ENCODE data around the gene SUMO1. TPM values are rescaled to one million over a fixed set of nuclear protein-coding genes. Genes with fewer than 3 reads are reported as not detected.

Gene SUMO1
- total and polyA plus RNA-seq, 2 of the 4 experiments (the other 2 are of a cell fraction), result 72.3 to 90.0 TPM

DNA sequence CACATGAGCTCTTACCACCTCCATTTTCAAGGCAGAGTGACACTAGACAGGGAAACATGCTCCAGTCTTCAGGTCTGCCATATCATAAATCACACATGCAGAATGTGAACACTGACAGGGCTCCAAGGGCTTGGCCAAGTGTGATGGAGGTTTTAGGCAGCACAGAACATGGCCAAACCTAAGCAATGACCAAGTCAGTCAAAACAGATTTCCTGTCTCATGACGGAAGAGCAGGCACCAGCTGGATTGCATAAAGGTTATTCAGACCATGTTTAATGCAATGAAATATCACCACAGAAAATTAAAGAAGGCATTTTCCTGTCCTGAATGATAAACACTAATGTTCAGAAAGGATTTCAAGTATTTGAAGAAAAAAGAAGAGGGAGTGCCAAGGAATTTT, 72.5 kb downstream of the SUMO1 start:
- CTCF ChIA-PET, result interaction anchor here (0.7 to 0.8 kb wide), 2 partner anchors 21 to 41 kb away, joined by 3 read pairs; no protein-coding TSS in a partner anchor
- peak; percentile 54 for DNase-seq
- H2AFZ ChIP-seq (replicated peaks; ENCODE audit: low read length, poor library complexity), result peak overlapping the region; percentile 72

More for the DNA sequence above, 72.5 kb downstream of the SUMO1 start:
- POLR2A ChIA-PET (ENCODE audit: unreplicated experiment), result no interaction called here
- Histone ChIP-seq H4K5ac (ENCODE audit: low read depth, low read length) (no peak overlapping the region), H3K4me3 (ENCODE audit: insufficient read depth, low read depth, low read length) (no peak overlapping the region), H3K14ac (replicated peaks; ENCODE audit: low read depth, low read length) (peak overlapping the region; percentile 91), H4K20me1 (ENCODE audit: insufficient read depth, low read length) (no peaks in the 10 kb centered on the region), H2AK5ac (ENCODE audit: low read depth, low read length) (peak overlapping the region; percentile 66; the same call in 1 of the 2 replicates), H2BK5ac (ENCODE audit: low read depth, low read length, poor library complexity, severe bottlenecking) (no peak overlapping the region), H3K27me3 (ENCODE audit: control insufficient read depth, insufficient read depth, low read length) (no peaks in the 10 kb centered on the region), H3K9me1 (ENCODE audit: insufficient read depth, low read length) (peaks cover 6% of the 10 kb centered on the region), H3K4ac (ENCODE audit: low read depth, low read length) (peak overlapping the region; percentile 59), H4K8ac (ENCODE audit: low read depth in 2 of 2, low read length in 2 of 2) (peak overlapping the region in 1 of 2 experiments; percentile 58; a peak in 2 of 4 replicates), H3K9me3 (ENCODE audit: control insufficient read depth, insufficient read depth, low read length) (no peaks in the 10 kb centered on the region), H2BK15ac (ENCODE audit: low read depth, low read length) (0 out of 3 replicates have a peak overlapping the region, but pooled peaks have one; percentile 42), H3K18ac (ENCODE audit: low read depth, low read length) (no peak overlapping the region), H3K56ac (ENCODE audit: extremely low read depth, insufficient read depth, low read length) (no peak overlapping the region), H2AK9ac (replicated peaks; ENCODE audit: low read depth, low read length, poor library complexity) (peak overlapping the region; percentile 79), H3K4me1 (ENCODE audit: control insufficient read depth, insufficient read depth, low read length) (peaks cover 12% of the 10 kb centered on the region), H4K91ac (ENCODE audit: insufficient read depth, low read depth, low read length) (peak overlapping the region; percentile 40), H3K27ac (ENCODE audit: insufficient read depth, low read length) (no peak overlapping the region), H3K4me2 (ENCODE audit: low read depth, low read length) (no peak overlapping the region), H3K9ac (ENCODE audit: low read depth, low read length) (no peak overlapping the region), H3K36me3 (ENCODE audit: control insufficient read depth, insufficient read depth, low read length) (no peaks in the 10 kb centered on the region), H2BK20ac (ENCODE audit: low read depth, low read length) (no peak overlapping the region), H3K23ac (ENCODE audit: low read depth, low read length) (peak overlapping the region; percentile 76; the same call in 1 of the 2 replicates), H3K79me1 (ENCODE audit: low read depth in 1 of 2, low read length in 2 of 2) (no peaks in the 10 kb centered on the region), H2BK120ac (ENCODE audit: low read depth, low read length) (peak overlapping the region; percentile 28)
- ATAC-seq (ENCODE audit: low read depth), result 0 out of 2 replicates have a peak, but pooled peaks have one; percentile 33
- in situ Hi-C loops (cut with MboI; ENCODE audit: low sequenced_read_pairs) (loop anchor here (10.0 kb wide), 1 partner anchor 371 kb away; no protein-coding TSS in a partner anchor), dilution Hi-C loops (cut with HindIII; ENCODE audit: low sequenced_read_pairs, unreplicated experiment) (no loop called here), intact Hi-C loops (cut with micrococcal nuclease) (no loop called here)
- no CpG with 5 or more reads among the region's 1 CpG for WGBS, 2 experiments (ENCODE audit: extremely low coverage in 2 of 2, insufficient read length in 1 of 2)
- TF ChIP-seq RFX5 (IDR thresholded peaks at IDR 0.05; ENCODE audit: low read depth, low read length), result no peak
- no peak for TF ChIP-seq FOS (IDR thresholded peaks at IDR 0.05; ENCODE audit: low read depth, low read length)
- no peak for TF ChIP-seq SMC3 (IDR thresholded peaks at IDR 0.05; ENCODE audit: low read depth, low read length)
- no peak for TF ChIP-seq MXI1 (IDR thresholded peaks at IDR 0.05; ENCODE audit: borderline replicate concordance, low read depth, low read length)
- TF ChIP-seq, protein P1, sequence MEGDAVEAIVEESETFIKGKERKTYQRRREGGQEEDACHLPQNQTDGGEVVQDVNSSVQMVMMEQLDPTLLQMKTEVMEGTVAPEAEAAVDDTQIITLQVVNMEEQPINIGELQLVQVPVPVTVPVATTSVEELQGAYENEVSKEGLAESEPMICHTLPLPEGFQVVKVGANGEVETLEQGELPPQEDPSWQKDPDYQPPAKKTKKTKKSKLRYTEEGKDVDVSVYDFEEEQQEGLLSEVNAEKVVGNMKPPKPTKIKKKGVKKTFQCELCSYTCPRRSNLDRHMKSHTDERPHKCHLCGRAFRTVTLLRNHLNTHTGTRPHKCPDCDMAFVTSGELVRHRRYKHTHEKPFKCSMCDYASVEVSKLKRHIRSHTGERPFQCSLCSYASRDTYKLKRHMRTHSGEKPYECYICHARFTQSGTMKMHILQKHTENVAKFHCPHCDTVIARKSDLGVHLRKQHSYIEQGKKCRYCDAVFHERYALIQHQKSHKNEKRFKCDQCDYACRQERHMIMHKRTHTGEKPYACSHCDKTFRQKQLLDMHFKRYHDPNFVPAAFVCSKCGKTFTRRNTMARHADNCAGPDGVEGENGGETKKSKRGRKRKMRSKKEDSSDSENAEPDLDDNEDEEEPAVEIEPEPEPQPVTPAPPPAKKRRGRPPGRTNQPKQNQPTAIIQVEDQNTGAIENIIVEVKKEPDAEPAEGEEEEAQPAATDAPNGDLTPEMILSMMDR (conservative IDR thresholded peaks at IDR 0.05; ENCODE audit: low read depth, low read length), result no peak
- no peak for TF ChIP-seq CHD1 (IDR thresholded peaks at IDR 0.05; ENCODE audit: low read depth, low read length)
- no peak for TF ChIP-seq NFE2L2 (IDR thresholded peaks at IDR 0.05; ENCODE audit: low read depth, low read length)
- TF ChIP-seq, protein P2, sequence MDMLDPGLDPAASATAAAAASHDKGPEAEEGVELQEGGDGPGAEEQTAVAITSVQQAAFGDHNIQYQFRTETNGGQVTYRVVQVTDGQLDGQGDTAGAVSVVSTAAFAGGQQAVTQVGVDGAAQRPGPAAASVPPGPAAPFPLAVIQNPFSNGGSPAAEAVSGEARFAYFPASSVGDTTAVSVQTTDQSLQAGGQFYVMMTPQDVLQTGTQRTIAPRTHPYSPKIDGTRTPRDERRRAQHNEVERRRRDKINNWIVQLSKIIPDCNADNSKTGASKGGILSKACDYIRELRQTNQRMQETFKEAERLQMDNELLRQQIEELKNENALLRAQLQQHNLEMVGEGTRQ (IDR thresholded peaks at IDR 0.05; ENCODE audit: low read depth, low read length), result no peak
- no peak for TF ChIP-seq RCOR1 (IDR thresholded peaks at IDR 0.05; ENCODE audit: insufficient replicate concordance, low read length)
- no peak for TF ChIP-seq CEBPB (IDR thresholded peaks at IDR 0.05; ENCODE audit: low read depth, low read length)
- no peak for TF ChIP-seq MAFK (IDR thresholded peaks at IDR 0.05; ENCODE audit: low read depth, low read length)
- TF ChIP-seq BHLHE40 (IDR thresholded peaks at IDR 0.05; ENCODE audit: low read depth, low read length), result no peak
- no peak for TF ChIP-seq RAD21 (IDR thresholded peaks at IDR 0.05; ENCODE audit: low read length)
- TF ChIP-seq, protein P3, sequence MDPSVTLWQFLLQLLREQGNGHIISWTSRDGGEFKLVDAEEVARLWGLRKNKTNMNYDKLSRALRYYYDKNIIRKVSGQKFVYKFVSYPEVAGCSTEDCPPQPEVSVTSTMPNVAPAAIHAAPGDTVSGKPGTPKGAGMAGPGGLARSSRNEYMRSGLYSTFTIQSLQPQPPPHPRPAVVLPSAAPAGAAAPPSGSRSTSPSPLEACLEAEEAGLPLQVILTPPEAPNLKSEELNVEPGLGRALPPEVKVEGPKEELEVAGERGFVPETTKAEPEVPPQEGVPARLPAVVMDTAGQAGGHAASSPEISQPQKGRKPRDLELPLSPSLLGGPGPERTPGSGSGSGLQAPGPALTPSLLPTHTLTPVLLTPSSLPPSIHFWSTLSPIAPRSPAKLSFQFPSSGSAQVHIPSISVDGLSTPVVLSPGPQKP (IDR thresholded peaks at IDR 0.05; ENCODE audit: borderline replicate concordance, low read depth, low read length), result no peak
- no peak for TF ChIP-seq POLR2A (IDR thresholded peaks at IDR 0.05; ENCODE audit: low read depth, low read length)
- TF ChIP-seq MAZ (IDR thresholded peaks at IDR 0.05; ENCODE audit: borderline replicate concordance, low read depth, low read length), result no peak
- BruUV-seq (replicated peaks), result no TSS peak

Data from IMR-90 (cell line).